Stimulated activated CD4-positive, alpha-beta T cell treated with anti-CD3 and anti-CD28 coated beads, Interleukin-2, amount 100 ng/mL, for 48 hours (primary cell): ENCODE measurements around the gene OR1J1.

Source experiments
- DNase-seq, 2 donors: peaks; one replicate each; pipeline ENCODE4 v3.0.0-alpha.2; 2020

Gene OR1J1

GRCh38 chr9:122444041-122444733 lies 33.5 kb downstream of the OR1J1 start:
- no peak for DNase-seq

DNA sequence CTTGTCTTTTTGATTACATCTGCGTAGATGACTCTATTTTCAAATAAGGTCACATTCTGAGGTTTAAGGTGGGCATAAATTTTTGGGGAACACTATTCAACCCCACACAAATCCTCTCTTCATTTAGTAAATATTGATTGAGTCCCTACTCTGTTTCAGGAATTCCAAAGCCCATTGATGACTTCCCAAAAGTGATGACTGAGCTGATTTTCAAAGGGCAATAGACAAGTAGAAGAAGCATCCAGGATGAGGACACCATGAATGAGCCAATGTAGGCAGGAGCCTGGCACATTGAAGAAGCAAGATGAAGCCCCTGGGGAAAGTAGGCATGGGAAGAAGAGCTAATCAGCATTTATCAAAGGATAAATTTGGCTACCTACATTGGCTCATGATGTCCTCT lies 35.2 kb downstream of the OR1J1 start:
- DNase-seq, result no peak
